ENCODE results near the gene C16orf46. TPM values are rescaled to one million over a fixed set of nuclear protein-coding genes. Genes with fewer than 3 reads are reported as not detected.

C16orf46 gene
- total and polyA plus RNA-seq, 2 of the 13 experiments (the other 11 are each of a cell fraction or from before 2014, with no cell fraction given), result 0.38 to 0.55 TPM

DNA sequence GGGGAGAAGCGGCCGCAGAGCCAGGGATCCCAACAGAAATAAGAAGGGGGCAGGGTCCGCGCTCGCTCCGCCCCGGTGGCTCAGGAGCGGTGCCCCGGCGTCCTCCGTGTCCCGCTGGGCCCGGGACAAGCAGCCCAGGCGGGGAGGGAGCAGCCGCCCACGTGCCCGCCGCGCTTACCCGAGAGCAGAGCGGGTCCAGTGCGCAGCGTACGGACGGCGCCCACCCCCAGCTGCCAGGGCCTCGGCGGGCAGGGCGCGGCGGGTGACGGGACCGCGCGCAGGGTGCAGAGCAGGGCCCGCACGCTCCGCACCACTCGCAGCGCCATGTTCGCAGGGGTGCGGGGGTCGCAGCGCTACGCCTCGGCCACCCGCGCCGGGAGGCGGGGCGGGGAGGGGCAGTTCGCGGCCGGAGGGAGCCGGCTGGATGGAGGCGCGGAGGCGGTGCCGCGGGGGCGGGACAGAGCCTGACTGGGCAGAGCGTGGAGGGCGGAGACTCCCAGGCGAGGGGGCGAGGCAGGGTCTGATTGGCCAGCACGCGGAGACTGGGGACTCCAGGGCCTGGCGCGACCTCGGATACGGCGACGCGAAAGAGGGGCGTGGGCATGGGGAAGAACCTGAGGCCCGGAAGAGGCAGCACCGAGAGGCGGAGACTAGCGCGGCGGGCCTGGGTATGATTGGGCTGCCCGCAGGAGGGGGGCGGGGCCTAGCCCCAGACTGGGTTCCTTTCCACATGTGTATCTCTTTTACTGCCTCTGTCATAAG is 19.1 kb upstream of the C16orf46 start, which contains the start of gene GCSH (continued):
- TF ChIP-seq, protein P1, sequence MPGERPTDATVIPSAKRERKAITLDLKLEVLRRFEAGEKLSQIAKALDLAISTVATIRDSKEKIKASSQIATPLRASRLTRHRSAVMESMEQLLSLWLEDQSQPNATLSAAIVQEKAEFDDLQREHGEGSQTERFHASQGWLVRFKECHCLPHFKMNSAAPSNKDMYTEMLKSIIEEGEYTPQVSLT (CRISPR knock-in tag; IDR thresholded peaks at IDR 0.05; ENCODE audit: borderline replicate concordance, low read depth), result no peak; the same call in 1 of the 2 replicates
- TF ChIP-seq, protein P2, sequence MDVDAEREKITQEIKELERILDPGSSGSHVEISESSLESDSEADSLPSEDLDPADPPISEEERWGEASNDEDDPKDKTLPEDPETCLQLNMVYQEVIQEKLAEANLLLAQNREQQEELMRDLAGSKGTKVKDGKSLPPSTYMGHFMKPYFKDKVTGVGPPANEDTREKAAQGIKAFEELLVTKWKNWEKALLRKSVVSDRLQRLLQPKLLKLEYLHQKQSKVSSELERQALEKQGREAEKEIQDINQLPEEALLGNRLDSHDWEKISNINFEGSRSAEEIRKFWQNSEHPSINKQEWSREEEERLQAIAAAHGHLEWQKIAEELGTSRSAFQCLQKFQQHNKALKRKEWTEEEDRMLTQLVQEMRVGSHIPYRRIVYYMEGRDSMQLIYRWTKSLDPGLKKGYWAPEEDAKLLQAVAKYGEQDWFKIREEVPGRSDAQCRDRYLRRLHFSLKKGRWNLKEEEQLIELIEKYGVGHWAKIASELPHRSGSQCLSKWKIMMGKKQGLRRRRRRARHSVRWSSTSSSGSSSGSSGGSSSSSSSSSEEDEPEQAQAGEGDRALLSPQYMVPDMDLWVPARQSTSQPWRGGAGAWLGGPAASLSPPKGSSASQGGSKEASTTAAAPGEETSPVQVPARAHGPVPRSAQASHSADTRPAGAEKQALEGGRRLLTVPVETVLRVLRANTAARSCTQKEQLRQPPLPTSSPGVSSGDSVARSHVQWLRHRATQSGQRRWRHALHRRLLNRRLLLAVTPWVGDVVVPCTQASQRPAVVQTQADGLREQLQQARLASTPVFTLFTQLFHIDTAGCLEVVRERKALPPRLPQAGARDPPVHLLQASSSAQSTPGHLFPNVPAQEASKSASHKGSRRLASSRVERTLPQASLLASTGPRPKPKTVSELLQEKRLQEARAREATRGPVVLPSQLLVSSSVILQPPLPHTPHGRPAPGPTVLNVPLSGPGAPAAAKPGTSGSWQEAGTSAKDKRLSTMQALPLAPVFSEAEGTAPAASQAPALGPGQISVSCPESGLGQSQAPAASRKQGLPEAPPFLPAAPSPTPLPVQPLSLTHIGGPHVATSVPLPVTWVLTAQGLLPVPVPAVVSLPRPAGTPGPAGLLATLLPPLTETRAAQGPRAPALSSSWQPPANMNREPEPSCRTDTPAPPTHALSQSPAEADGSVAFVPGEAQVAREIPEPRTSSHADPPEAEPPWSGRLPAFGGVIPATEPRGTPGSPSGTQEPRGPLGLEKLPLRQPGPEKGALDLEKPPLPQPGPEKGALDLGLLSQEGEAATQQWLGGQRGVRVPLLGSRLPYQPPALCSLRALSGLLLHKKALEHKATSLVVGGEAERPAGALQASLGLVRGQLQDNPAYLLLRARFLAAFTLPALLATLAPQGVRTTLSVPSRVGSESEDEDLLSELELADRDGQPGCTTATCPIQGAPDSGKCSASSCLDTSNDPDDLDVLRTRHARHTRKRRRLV (CRISPR knock-in tag; IDR thresholded peaks at IDR 0.05), result no peak
- peak; percentile 83 for TF ChIP-seq ZNF616 (CRISPR knock-in tag; IDR thresholded peaks at IDR 0.05; ENCODE audit: low read depth)
- TF ChIP-seq ZNF296 (CRISPR knock-in tag; conservative IDR thresholded peaks at IDR 0.05), result 0 out of 2 replicates have a peak, but pooled peaks have one; percentile 76
- TF ChIP-seq HES4 (CRISPR knock-in tag; IDR thresholded peaks at IDR 0.05; ENCODE audit: borderline replicate concordance), result peak; percentile 79; the same call in 1 of the 2 replicates
- TF ChIP-seq TCF7 (IDR thresholded peaks at IDR 0.05; ENCODE audit: low read depth), result no peak
- TF ChIP-seq SETDB1 (CRISPR knock-in tag; IDR thresholded peaks at IDR 0.05; ENCODE audit: borderline replicate concordance), result no peak
- TF ChIP-seq ZNF558 (CRISPR knock-in tag; IDR thresholded peaks at IDR 0.05; ENCODE audit: borderline replicate concordance), result peak; percentile 93; the same call in 1 of the 2 replicates
- no peak for TF ChIP-seq NFRKB (IDR thresholded peaks at IDR 0.05)
- TF ChIP-seq ZNF10 (CRISPR knock-in tag; IDR thresholded peaks at IDR 0.05; ENCODE audit: borderline replicate concordance, low read depth), result no peak
- TF ChIP-seq ZNF382 (CRISPR knock-in tag; IDR thresholded peaks at IDR 0.05; ENCODE audit: borderline replicate concordance), result no peak
- TF ChIP-seq SUZ12 (IDR thresholded peaks at IDR 0.05; ENCODE audit: low read depth, low read length), result no peak
- TF ChIP-seq, protein P3, sequence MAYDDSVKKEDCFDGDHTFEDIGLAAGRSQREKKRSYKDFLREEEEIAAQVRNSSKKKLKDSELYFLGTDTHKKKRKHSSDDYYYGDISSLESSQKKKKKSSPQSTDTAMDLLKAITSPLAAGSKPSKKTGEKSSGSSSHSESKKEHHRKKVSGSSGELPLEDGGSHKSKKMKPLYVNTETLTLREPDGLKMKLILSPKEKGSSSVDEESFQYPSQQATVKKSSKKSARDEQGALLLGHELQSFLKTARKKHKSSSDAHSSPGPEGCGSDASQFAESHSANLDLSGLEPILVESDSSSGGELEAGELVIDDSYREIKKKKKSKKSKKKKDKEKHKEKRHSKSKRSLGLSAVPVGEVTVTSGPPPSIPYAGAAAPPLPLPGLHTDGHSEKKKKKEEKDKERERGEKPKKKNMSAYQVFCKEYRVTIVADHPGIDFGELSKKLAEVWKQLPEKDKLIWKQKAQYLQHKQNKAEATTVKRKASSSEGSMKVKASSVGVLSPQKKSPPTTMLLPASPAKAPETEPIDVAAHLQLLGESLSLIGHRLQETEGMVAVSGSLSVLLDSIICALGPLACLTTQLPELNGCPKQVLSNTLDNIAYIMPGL (CRISPR knock-in tag; IDR thresholded peaks at IDR 0.05; ENCODE audit: borderline replicate concordance in 1 of 2, low read depth in 1 of 2), result peak; percentile 43 to 89
- TF ChIP-seq, protein P4, sequence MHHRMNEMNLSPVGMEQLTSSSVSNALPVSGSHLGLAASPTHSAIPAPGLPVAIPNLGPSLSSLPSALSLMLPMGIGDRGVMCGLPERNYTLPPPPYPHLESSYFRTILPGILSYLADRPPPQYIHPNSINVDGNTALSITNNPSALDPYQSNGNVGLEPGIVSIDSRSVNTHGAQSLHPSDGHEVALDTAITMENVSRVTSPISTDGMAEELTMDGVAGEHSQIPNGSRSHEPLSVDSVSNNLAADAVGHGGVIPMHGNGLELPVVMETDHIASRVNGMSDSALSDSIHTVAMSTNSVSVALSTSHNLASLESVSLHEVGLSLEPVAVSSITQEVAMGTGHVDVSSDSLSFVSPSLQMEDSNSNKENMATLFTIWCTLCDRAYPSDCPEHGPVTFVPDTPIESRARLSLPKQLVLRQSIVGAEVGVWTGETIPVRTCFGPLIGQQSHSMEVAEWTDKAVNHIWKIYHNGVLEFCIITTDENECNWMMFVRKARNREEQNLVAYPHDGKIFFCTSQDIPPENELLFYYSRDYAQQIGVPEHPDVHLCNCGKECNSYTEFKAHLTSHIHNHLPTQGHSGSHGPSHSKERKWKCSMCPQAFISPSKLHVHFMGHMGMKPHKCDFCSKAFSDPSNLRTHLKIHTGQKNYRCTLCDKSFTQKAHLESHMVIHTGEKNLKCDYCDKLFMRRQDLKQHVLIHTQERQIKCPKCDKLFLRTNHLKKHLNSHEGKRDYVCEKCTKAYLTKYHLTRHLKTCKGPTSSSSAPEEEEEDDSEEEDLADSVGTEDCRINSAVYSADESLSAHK (CRISPR knock-in tag; IDR thresholded peaks at IDR 0.05; ENCODE audit: borderline replicate concordance), result no peak
- no peak for TF ChIP-seq ZNF143 (CRISPR knock-in tag; IDR thresholded peaks at IDR 0.05)
- TF ChIP-seq, protein P5, sequence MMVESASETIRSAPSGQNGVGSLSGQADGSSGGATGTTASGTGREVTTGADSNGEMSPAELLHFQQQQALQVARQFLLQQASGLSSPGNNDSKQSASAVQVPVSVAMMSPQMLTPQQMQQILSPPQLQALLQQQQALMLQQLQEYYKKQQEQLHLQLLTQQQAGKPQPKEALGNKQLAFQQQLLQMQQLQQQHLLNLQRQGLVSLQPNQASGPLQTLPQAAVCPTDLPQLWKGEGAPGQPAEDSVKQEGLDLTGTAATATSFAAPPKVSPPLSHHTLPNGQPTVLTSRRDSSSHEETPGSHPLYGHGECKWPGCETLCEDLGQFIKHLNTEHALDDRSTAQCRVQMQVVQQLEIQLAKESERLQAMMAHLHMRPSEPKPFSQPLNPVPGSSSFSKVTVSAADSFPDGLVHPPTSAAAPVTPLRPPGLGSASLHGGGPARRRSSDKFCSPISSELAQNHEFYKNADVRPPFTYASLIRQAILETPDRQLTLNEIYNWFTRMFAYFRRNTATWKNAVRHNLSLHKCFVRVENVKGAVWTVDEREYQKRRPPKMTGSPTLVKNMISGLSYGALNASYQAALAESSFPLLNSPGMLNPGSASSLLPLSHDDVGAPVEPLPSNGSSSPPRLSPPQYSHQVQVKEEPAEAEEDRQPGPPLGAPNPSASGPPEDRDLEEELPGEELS (CRISPR knock-in tag; IDR thresholded peaks at IDR 0.05), result no peak

All from HepG2 (cell line).